Naive B cell (primary cell): Measurements from ENCODE around the gene IQCK. TPM values are rescaled to one million over a fixed set of nuclear protein-coding genes. Genes with fewer than 3 reads are reported as not detected.
"Not testable (repeated sequence)": the region's sequence is repeated elsewhere in the genome, so short reads cannot be mapped to it uniquely, and the experiment has no call there.

Source experiments
- ATAC-seq, 2 donors: fragments of 150-1000 bp; cut with Tn5 transposase; 2 replicates each; pipeline ENCODE4 v1.10.0; 2021; ENCODE audit warnings: low read depth in 2 of 2, mild to moderate bottlenecking in 2 of 2, moderate library complexity in 2 of 2
- DNase-seq: peaks from one replicate; pipeline ENCODE4 v3.0.0; 2022
- H3K27ac Mint-ChIP-seq, 6 donors: one replicate each; pipeline ENCODE4 v1.8.0; 2020 to 2022; ENCODE audit warnings: mild to moderate bottlenecking in 6 of 6, mixed read lengths in 6 of 6, moderate library complexity in 5 of 6, inconsistent platforms in 2 of 6
- H3K27me3 Mint-ChIP-seq, 3 donors: one replicate each; pipeline ENCODE4 v1.8.0; 2021 to 2022; ENCODE audit warnings: mixed read lengths in 3 of 3, mild to moderate bottlenecking in 1 of 3
- H3K36me3 Mint-ChIP-seq, 2 donors: one replicate each; pipeline ENCODE4 v1.8.0; 2020 to 2022; ENCODE audit warnings: mixed read lengths in 2 of 2, inconsistent platforms in 1 of 2, mild to moderate bottlenecking in 1 of 2
- H3K4me1 Mint-ChIP-seq, 3 donors: one replicate each; pipeline ENCODE4 v1.8.0; 2020 to 2022; ENCODE audit warnings: mixed read lengths in 3 of 3, inconsistent platforms in 1 of 3, mild to moderate bottlenecking in 1 of 3, moderate library complexity in 1 of 3
- H3K4me3 Mint-ChIP-seq, 8 donors: one replicate each; pipeline ENCODE4 v1.8.0; 2020 to 2022; ENCODE audit warnings: mild to moderate bottlenecking in 8 of 8, mixed read lengths in 8 of 8, moderate library complexity in 8 of 8, inconsistent platforms in 2 of 8
- H3K9me3 Mint-ChIP-seq, 7 donors: one replicate each; pipeline ENCODE4 v1.8.0; 2020 to 2022; ENCODE audit warnings: mixed read lengths in 7 of 7, mild to moderate bottlenecking in 5 of 7, inconsistent platforms in 2 of 7, moderate library complexity in 1 of 7
- polyA plus RNA-seq, 6 donors: library from polyadenylated mRNA; unstranded; fragments of 300-500 nt; fragmentation: Illumina TruSeq; gene quantifications; one replicate each; pipeline ENCODE4 v1.2.3, GENCODE V29; 2021; ENCODE audit warnings: low read depth in 6 of 6

IQCK gene
- polyA plus RNA-seq, 6 donors from 2014 or later, result 1.1 to 3.7 (median 1.9) TPM; not detected in 1

DNA sequence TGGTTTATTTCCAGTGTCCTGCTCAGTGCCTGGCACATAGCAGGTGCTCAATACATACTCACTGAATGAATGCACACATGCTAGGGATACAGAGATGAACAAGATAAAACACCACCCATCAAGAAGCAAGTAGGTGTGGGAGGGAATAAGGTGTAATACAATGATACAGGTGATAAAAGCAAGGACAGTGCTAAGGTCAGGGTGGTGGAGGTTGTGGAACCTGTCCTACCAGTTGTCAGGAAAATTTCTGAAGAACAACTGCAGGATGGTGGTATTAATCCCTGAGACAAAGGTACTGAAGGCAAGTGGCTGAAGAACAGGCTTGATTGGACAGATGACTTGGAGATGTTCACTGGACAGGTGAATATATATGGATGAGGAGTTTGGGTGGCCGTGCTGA, 1.9 kb upstream of the IQCK start:
- peak overlapping the region; percentile 30 to 98 (median 92) for H3K4me3 Mint-ChIP-seq
- ATAC-seq (no peak), DNase-seq (no peak)
- peaks cover 14 to 15% of the 10 kb centered on the region in 2 donors for H3K36me3 Mint-ChIP-seq
- H3K27me3 Mint-ChIP-seq, result no peaks in the 10 kb centered on the region
- H3K9me3 Mint-ChIP-seq, result no peaks in the 10 kb centered on the region
- no peak overlapping the region for H3K27ac Mint-ChIP-seq
- peaks cover 32 to 39% (median 38%) of the 10 kb centered on the region in 3 donors for H3K4me1 Mint-ChIP-seq

DNA sequence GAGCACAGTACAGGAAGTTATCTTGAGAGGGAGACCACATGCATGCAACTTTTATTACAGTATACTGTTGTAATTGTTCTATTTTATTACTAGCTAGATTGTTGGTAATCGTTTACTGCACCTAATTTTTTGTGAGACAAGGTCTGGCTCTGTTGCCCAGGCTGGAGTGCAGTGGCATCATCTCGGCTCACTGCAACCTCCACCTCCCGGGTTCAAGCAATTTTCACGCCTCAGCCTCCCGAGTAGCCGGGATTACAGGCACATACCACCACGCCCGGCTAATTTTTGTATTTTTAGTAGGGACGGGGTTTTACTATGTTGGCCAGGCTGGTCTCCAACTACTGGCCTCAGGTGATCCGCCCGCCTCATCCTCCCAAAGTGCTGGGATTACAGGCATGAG, 1.3 kb upstream of the IQCK start:
- Mint-ChIP-seq H3K36me3 (peaks cover 14 to 15% of the 10 kb centered on the region in 2 donors), H3K4me3 (peak overlapping the region in 7 of 8 donors; percentile 90 to 98 (median 94)), H3K4me1 (peaks cover 30 to 39% (median 33%) of the 10 kb centered on the region in 3 donors), H3K27ac (peak overlapping the region in 1 of 6 donors; percentile 82)
- ATAC-seq, H3K27me3 Mint-ChIP-seq, H3K9me3 Mint-ChIP-seq, DNase-seq: not testable (repeated sequence)

DNA sequence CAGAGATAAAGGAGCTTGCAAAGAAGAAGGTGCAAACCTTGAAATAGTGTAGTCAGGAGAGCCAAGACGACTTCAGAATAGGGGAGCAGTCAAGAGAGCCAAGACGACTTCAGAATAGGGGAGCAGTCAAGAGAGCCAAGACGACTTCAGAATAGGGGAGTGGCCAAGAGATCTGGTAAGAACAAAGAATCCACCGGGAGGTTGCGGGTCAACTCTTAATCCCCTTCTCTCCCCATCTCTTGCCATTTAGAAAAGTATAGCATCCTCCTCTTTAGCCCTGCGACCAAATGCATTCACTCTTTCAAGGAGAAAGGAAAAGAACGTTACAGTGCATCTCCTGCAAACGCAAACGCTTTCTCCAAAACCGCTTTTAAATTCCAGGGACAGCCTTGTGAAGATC, 757 bp upstream of the IQCK start:
- Mint-ChIP-seq H3K4me1 (peaks cover 28 to 39% (median 29%) of the 10 kb centered on the region in 3 donors), H3K27me3 (no peaks in the 10 kb centered on the region), H3K4me3 (peak overlapping the region; percentile 90 to 98 (median 94)), H3K36me3 (peaks cover 14 to 15% of the 10 kb centered on the region in 2 donors), H3K9me3 (no peaks in the 10 kb centered on the region), H3K27ac (peak overlapping the region in 5 of 6 donors; percentile 60 to 89 (median 82))
- no peak for ATAC-seq
- no peak for DNase-seq

DNA sequence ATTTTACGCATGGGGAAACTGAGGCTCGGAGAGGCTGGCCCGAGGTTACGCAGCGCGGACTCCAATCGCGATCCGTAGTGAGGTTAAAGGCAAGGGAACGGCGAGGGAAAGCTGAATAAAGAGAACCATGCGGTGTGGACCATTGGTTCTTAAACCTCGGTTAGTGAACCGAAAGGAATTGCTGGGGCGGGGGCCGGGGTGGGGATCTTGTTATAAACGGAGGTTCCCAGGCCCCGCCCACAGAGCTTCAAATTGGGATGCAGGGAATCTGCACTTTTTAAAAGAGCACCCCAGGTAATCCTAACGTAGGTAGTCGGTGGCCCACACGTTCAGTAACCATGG, 524 bp downstream of the IQCK start:
- DNase-seq, result no peak
- Mint-ChIP-seq H3K4me1 (peaks cover 28 to 39% (median 29%) of the 10 kb centered on the region in 3 donors), H3K36me3 (peaks cover 14 to 15% of the 10 kb centered on the region in 2 donors), H3K4me3 (peak overlapping the region; percentile 90 to 98 (median 94)), H3K9me3 (no peaks in the 10 kb centered on the region), H3K27ac (peak overlapping the region in 3 of 6 donors; percentile 11 to 82 (median 39)), H3K27me3 (no peaks in the 10 kb centered on the region)
- ATAC-seq, result no peak

DNA sequence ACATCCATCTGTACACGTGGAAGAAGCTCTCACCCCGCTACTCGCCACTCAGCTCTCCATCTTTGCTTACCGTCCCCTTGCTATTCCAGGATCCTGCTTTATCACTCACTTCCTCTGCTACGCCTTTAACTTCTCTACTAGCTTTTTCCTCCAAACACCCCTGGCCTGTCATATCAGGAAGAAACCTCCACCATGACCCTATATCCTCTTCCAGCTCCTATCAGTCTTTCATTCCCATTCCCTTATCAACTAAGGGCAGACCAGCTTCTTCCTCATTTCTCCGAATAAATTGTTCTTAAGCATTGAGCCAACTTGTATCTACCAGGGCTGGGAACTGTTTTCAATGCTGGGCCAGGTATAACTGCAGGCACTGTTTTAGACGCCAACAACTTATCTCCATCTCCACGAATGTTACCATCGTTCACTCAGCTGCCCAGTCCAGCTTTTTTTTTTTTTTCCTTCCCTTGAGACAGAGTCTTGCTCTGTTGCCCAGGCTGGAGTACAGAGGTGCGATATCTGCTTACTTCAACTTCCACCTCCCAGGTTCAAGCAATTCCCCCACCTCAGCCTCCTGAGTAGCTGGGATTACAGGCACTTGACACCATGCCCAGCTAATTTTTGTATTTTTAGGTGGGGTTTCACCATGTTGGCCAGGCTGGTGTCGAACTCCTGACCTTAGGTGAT, 4.3 kb downstream of the IQCK start:
- Mint-ChIP-seq H3K36me3 (no peaks in the 10 kb centered on the region), H3K27me3 (no peaks in the 10 kb centered on the region), H3K27ac (peak overlapping the region in 1 of 6 donors; percentile 58), H3K9me3 (no peaks in the 10 kb centered on the region), H3K4me1 (peaks cover 4 to 8% (median 6%) of the 10 kb centered on the region in 3 donors), H3K4me3 (peak overlapping the region in 2 of 8 donors; percentile 9 to 70)
- DNase-seq (no peak), ATAC-seq (no peak)

DNA sequence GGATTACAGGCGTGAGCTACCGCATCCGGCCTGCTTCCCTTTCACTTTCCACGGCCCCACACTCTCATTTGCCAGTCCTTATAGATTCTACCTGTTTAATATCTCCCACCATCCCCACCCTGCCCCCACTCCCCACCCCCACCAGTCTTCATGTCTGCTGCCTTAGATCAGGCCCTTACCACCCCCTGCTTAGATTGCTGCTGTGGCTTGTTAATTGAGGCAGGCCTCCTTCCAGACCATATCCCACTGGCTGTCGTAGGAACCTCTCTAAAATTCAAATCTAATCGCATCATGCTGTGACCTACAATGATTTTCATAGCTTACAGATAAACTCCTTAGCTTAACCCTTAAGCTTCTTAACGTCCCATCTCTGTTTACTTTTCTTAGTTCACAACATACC, 4.9 kb downstream of the IQCK start:
- H3K27ac Mint-ChIP-seq, result no peak overlapping the region
- H3K4me3 Mint-ChIP-seq, result peak overlapping the region in 1 of 8 donors; percentile 16
- ATAC-seq, result no peak
- peaks cover 0 to 3% (median 3%) of the 10 kb centered on the region in 3 donors for H3K4me1 Mint-ChIP-seq
- H3K36me3 Mint-ChIP-seq, result no peaks in the 10 kb centered on the region
- no peak for DNase-seq
- H3K27me3 Mint-ChIP-seq, result no peaks in the 10 kb centered on the region
- no peaks in the 10 kb centered on the region for H3K9me3 Mint-ChIP-seq

DNA sequence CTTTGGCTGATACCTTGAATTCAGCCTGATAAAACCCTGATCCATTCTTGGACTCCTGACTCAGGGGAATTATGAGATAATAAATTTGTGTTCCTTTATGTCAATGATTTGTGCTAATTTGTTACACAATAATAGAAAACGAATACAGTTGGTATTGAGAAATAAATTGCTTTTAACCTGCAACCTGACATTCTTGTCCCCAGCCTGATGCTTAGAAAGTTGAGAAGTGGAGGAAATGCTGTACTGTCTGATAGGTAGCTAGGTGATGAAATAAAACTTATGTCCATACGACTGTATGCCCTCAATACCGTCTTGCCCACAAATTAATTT, 10.5 kb downstream of the IQCK start:
- Mint-ChIP-seq H3K27ac (no peak overlapping the region), H3K36me3 (peaks cover 0 to 2% of the 10 kb centered on the region in 2 donors), H3K9me3 (no peaks in the 10 kb centered on the region), H3K4me3 (no peak overlapping the region), H3K27me3 (no peaks in the 10 kb centered on the region), H3K4me1 (no peaks in the 10 kb centered on the region)
- ATAC-seq (no peak), DNase-seq (no peak)

DNA sequence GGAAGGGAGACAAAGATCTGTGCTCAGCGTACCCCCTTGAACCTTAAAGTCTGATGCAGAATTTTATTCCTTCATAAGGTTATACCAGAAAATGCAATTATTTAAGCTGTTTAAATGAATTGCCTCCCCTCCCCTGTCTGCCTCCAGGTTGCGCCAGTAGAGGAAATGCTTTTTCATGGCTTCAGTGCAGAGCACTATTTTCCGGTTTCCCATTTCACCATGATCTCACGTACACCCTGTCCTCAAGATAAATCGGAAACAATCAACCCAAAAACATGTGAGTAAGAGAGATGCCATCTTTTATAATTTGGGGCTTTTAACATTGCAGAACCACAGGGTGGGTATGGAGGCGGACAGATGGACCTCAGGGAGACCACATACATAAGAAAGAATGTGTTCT, 15.5 kb downstream of the IQCK start:
- Mint-ChIP-seq H3K4me1 (peaks cover 4 to 8% (median 8%) of the 10 kb centered on the region in 3 donors), H3K27ac (no peak overlapping the region), H3K27me3 (no peaks in the 10 kb centered on the region), H3K36me3 (peaks cover 0 to 6% of the 10 kb centered on the region in 2 donors), H3K4me3 (no peak overlapping the region), H3K9me3 (no peaks in the 10 kb centered on the region)
- ATAC-seq (no peak), DNase-seq (no peak)

DNA sequence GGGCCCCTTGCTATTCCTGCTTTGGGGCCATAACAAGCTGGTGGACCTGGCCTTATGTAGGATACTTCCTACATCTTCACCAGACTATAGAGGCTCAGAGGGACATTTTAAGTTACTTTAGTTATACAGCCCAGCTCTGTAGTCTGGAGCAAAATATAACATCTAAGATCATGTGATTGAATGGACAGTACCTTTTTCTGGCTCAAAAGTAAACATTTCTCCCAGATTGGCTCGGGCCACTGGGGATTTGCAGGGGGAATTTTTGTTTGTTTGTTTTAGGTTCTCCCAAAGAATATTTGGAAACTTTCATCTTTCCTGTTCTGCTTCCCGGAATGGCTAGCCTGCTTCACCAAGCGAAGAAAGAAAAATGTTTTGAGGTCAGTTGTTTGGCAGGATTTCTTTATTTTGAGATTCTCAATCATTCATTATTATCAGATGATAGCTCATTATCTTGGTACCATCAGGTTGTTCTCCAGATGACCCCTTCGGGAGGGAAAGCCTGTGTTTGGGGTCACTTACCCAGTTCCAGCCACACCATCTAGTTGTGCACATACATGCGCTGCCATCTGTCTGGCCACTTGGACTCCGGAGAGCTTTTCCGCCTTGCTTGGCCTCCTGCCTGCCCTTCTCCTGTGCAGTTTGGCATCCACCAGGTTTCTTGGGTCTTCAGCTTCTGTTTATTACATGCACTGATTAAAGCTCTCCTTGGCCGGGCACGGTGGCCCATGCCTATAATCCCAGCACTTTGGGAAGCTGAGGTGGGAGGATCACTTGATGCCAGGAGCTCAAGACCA, 17.2 kb downstream of the IQCK start:
- DNase-seq, result no peak
- Mint-ChIP-seq H3K4me1 (peaks cover 4 to 13% (median 8%) of the 10 kb centered on the region in 3 donors), H3K27me3 (no peaks in the 10 kb centered on the region), H3K9me3 (no peaks in the 10 kb centered on the region), H3K4me3 (no peak overlapping the region), H3K27ac (no peak overlapping the region), H3K36me3 (peaks cover 0 to 6% of the 10 kb centered on the region in 2 donors)
- ATAC-seq, result no peak

DNA sequence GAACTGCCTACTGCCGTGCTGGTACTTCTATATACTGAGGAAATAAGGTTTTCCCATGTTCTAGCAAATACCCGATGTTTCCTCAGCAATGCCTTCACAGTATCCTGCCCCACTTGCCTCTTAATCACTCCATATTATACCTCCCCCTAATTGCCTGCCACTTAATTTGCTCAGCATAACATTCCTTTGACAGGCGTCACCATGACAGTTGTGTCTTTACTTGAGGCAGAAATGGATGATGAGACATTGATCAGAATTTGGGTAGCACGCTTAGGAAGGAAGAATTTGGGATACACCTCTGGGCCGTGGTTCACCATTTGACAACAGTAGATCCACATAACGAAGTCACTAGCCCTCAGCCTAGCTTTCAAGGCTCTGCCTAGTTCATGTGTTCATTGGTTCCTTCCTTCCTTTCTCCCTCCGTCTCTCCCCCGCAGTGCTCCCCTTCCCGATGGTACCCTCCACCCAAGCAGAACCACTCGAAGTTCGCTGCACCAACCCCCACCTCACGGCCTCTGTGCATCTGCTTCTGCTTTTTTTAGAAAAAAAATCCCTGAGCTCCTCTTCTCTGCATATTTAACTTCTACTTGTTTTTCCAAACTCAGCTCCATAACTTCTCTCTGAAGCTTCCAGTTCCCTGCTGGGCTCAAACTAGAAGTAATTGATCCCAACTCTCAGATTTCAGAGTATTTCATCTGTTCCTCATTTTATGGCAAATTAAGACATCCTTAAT, 19.4 kb downstream of the IQCK start:
- DNase-seq, result no peak
- peak overlapping the region in 3 of 6 donors; percentile 17 to 70 (median 66) for H3K27ac Mint-ChIP-seq
- H3K4me1 Mint-ChIP-seq, result peaks cover 4 to 13% (median 8%) of the 10 kb centered on the region in 3 donors

DNA sequence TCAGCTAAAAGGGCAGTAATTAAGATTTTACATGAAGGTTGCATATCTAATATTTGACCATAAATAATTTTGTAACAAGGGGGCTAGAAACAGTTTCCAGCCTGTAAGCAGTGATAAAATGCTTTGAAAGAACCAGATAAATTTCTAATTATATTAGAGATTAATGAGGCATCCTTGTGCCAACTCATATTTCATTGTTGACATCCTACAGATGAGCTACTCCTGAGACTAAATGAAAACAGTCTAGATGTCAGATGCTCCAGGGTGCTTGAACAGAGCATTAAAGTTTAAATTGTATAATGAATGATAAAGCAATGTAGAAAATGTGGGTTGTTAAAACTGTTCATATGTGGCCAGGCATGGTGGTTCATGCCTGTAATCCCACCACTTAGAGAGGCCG, 23.3 kb downstream of the IQCK start:
- H3K4me3 Mint-ChIP-seq, result no peak overlapping the region

More for the DNA sequence above, 19.4 kb downstream of the IQCK start:
- Mint-ChIP-seq H3K9me3 (no peaks in the 10 kb centered on the region), H3K4me3 (no peak overlapping the region), H3K27me3 (no peaks in the 10 kb centered on the region), H3K36me3 (peaks cover 0 to 6% of the 10 kb centered on the region in 2 donors)
- no peak for ATAC-seq

DNA sequence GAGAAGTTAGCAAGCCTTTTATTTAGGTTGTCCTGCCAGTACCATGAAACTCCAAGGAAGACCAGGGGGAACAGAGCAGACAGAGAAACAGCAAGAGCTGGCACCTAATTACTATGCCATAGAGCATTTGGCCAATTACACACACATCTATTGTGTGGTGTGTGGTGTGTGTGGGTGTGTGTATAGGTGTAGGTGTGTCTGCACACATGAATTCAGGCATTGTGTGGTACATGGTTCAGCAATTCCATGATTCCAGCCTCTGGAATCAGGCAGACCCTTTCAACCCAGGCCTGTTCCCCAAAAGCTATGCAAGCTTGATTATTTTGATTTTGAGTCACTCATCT, 25.7 kb downstream of the IQCK start:
- peaks cover 0 to 5% (median 0%) of the 10 kb centered on the region in 3 donors for H3K4me1 Mint-ChIP-seq
- H3K27ac Mint-ChIP-seq, result no peak overlapping the region
- no peak overlapping the region for H3K4me3 Mint-ChIP-seq
- no peaks in the 10 kb centered on the region for H3K36me3 Mint-ChIP-seq
- H3K9me3 Mint-ChIP-seq, result no peaks in the 10 kb centered on the region
- ATAC-seq (no peak), DNase-seq (no peak)
- no peaks in the 10 kb centered on the region for H3K27me3 Mint-ChIP-seq

More for the DNA sequence above, 23.3 kb downstream of the IQCK start:
- H3K4me1 Mint-ChIP-seq, result peaks cover 4 to 13% (median 8%) of the 10 kb centered on the region in 3 donors
- no peaks in the 10 kb centered on the region for H3K27me3 Mint-ChIP-seq
- no peaks in the 10 kb centered on the region for H3K36me3 Mint-ChIP-seq
- ATAC-seq, result no peak
- no peak for DNase-seq
- H3K9me3 Mint-ChIP-seq, result no peaks in the 10 kb centered on the region
- H3K27ac Mint-ChIP-seq, result no peak overlapping the region

DNA sequence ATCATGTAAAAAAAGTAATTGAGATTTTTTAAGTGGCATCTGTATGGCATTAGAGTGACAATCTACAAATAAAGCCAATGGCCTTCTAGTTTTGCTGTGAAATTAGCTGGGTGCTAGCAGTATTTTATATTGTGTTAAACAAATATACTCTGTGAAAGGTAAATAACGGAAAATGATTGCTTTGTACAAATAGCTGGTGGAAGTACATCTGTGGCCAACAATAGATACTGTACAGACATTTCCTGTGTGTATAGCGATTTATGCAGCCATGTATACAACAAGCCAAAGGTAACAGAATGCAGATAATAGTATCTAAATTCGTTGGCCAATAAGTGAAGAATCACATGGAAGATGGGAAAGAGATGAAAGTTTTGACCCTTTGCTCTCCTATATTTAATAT, 26.6 kb downstream of the IQCK start:
- Mint-ChIP-seq H3K9me3 (no peaks in the 10 kb centered on the region), H3K4me1 (no peaks in the 10 kb centered on the region), H3K4me3 (no peak overlapping the region), H3K27me3 (no peaks in the 10 kb centered on the region), H3K36me3 (no peaks in the 10 kb centered on the region), H3K27ac (no peak overlapping the region)
- DNase-seq (no peak), ATAC-seq (no peak)
